ENCODE data around the gene SNX17.

DNA sequence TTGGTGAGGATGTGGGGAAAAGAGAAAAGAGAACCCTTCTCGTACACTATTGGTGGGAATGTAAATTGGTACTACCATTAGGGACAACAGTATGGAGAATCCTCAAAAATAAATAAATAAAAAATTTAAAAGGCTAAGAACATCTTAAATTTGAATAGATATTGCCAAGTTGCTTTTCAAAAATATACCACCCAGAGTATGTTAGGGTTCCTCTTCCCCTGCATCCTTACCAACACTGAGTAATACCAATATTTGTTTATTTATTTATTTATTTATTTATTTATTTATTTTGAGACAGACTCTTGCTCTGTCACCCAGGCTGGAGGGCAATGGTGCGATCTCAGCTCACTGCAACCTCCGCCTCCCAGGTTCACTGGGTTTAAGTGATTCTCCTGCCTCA is 52.5 kb downstream of the SNX17 start:
- TF ChIP-seq, protein P1, sequence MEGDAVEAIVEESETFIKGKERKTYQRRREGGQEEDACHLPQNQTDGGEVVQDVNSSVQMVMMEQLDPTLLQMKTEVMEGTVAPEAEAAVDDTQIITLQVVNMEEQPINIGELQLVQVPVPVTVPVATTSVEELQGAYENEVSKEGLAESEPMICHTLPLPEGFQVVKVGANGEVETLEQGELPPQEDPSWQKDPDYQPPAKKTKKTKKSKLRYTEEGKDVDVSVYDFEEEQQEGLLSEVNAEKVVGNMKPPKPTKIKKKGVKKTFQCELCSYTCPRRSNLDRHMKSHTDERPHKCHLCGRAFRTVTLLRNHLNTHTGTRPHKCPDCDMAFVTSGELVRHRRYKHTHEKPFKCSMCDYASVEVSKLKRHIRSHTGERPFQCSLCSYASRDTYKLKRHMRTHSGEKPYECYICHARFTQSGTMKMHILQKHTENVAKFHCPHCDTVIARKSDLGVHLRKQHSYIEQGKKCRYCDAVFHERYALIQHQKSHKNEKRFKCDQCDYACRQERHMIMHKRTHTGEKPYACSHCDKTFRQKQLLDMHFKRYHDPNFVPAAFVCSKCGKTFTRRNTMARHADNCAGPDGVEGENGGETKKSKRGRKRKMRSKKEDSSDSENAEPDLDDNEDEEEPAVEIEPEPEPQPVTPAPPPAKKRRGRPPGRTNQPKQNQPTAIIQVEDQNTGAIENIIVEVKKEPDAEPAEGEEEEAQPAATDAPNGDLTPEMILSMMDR (IDR thresholded peaks at IDR 0.05): no peak
- TF ChIP-seq POLR2A (IDR thresholded peaks at IDR 0.05): no peak

Data from transverse colon (tissue), 3 donors.